Left ventricle myocardium superior (tissue), 1 donor: Measurements from ENCODE around the gene KNTC1. TPM values are rescaled to one million over a fixed set of nuclear protein-coding genes. Genes with fewer than 3 reads are reported as not detected.
"Not testable (repeated sequence)": the region's sequence is repeated elsewhere in the genome, so short reads cannot be mapped to it uniquely, and the experiment has no call there.

ENCODE experiments used
- ATAC-seq: fragments of 200-7000 bp; cut with Tn5 transposase; one replicate; pipeline ENCODE4 v1.9.1; 2020; ENCODE audit warnings: mild to moderate bottlenecking, moderate library complexity
- DNase-seq: peaks from one replicate; pipeline ENCODE4 v3.0.0-alpha.2; 2020
- intact Hi-C: fragments of 100-400 bp; cut with micrococcal nuclease; formaldehyde crosslinking; loops from one replicate; pipeline ENCODE4 v1.11.0; 2022
- total RNA-seq: library from RNA; stranded (reverse); fragmentation: NEBNext Ultra II Directional; extraction: Animal tissue kit (Norgen Biotek cat#: 25700); gene quantifications from one replicate; pipeline ENCODE4 v1.2.1, GENCODE V29; 2021
- donor health status: DM: no; HTN: yes; CAD: no; lungs with severe emphysema.

KNTC1 gene
- total RNA-seq, 1 donor from 2014 or later: 3.5 TPM

GRCh38 chr12:122503783-122504590 lies 23.1 kb upstream of the KNTC1 start:
- no peak for ATAC-seq
- DNase-seq: no peak
- intact Hi-C loops: no loop called here

- DNase-seq (no peak), ATAC-seq (no peak)
- intact Hi-C loops: no loop called here
Measured at GRCh38 chr12:122505419-122506051, 21.5 kb upstream of the KNTC1 start.

- DNase-seq (no peak), ATAC-seq (no peak)
- intact Hi-C loops: no loop called here
Measured at GRCh38 chr12:122506393-122506938, 20.6 kb upstream of the KNTC1 start.

- ATAC-seq (peak; percentile 73), DNase-seq (no peak)
- intact Hi-C loops: no loop called here
Measured at GRCh38 chr12:122508163-122508562, 18.9 kb upstream of the KNTC1 start.

GRCh38 chr12:122513028-122513427 lies 14.0 kb upstream of the KNTC1 start:
- ATAC-seq, intact Hi-C loops, DNase-seq: not testable (repeated sequence)

- intact Hi-C loops: no loop called here
- ATAC-seq (no peak), DNase-seq (no peak)
Measured at GRCh38 chr12:122513660-122514059, 13.4 kb upstream of the KNTC1 start.

- ATAC-seq: no peak
- intact Hi-C loops: no loop called here
- DNase-seq: no peak
Measured at GRCh38 chr12:122515275-122515674, 11.8 kb upstream of the KNTC1 start.

- intact Hi-C loops: no loop called here
- no peak for ATAC-seq
- no peak for DNase-seq
Measured at GRCh38 chr12:122516544-122517361, 10.3 kb upstream of the KNTC1 start.

GRCh38 chr12:122517877-122518276 lies 9.2 kb upstream of the KNTC1 start:
- intact Hi-C loops: no loop called here
- ATAC-seq: peak; percentile 15

GRCh38 chr12:122518908-122519307 lies 8.1 kb upstream of the KNTC1 start:
- ATAC-seq (no peak), DNase-seq (no peak)
- intact Hi-C loops: no loop called here

More at GRCh38 chr12:122517877-122518276, 9.2 kb upstream of the KNTC1 start:
- no peak for DNase-seq

GRCh38 chr12:122519418-122519817 lies 7.6 kb upstream of the KNTC1 start:
- no peak for DNase-seq
- ATAC-seq: no peak
- intact Hi-C loops: no loop called here

GRCh38 chr12:122520676-122521075 lies 6.4 kb upstream of the KNTC1 start:
- DNase-seq (no peak), ATAC-seq (no peak)
- intact Hi-C loops: no loop called here

- DNase-seq: no peak
- intact Hi-C loops: no loop called here
- ATAC-seq: no peak
Measured at GRCh38 chr12:122523280-122523679, 3.8 kb upstream of the KNTC1 start.

- ATAC-seq (no peak), DNase-seq (no peak)
- intact Hi-C loops: no loop called here
Measured at GRCh38 chr12:122523846-122524718, 3.0 kb upstream of the KNTC1 start.

- intact Hi-C loops: no loop called here
- no peak for DNase-seq
- ATAC-seq: no peak
Measured at GRCh38 chr12:122527478-122527944, 462 bp downstream of the KNTC1 start.

- intact Hi-C loops: no loop called here
- no peak for DNase-seq
- ATAC-seq: no peak
Measured at GRCh38 chr12:122528582-122528981, 1.5 kb downstream of the KNTC1 start.

GRCh38 chr12:122528992-122529391 lies 1.9 kb downstream of the KNTC1 start:
- DNase-seq: no peak
- intact Hi-C loops: no loop called here
- no peak for ATAC-seq

GRCh38 chr12:122533856-122534255 lies 6.8 kb downstream of the KNTC1 start:
- intact Hi-C loops: no loop called here
- ATAC-seq (no peak), DNase-seq (no peak)

- ATAC-seq (no peak), DNase-seq (no peak)
- intact Hi-C loops: no loop called here
Measured at GRCh38 chr12:122537021-122537420, 10.0 kb downstream of the KNTC1 start.
